Tibial nerve (tissue), 4 donors: ENCODE data around the gene CFAP299. TPM values are rescaled to one million over a fixed set of nuclear protein-coding genes. Genes with fewer than 3 reads are reported as not detected.
"Not testable (repeated sequence)": the region's sequence is repeated elsewhere in the genome, so short reads cannot be mapped to it uniquely, and the experiment has no call there.

Experiments used
- DNase-seq, 2 donors: peaks; one replicate each; pipeline ENCODE4 v3.0.0-alpha.2; 2019; ENCODE audit warnings: low spot score in 2 of 2
- H3K27ac ChIP-seq, 4 donors: fragments of 200-600 bp; sonication (generic) in 3 of 4; one replicate each; pipeline ENCODE4 v1.5.1; 2017 to 2019; ENCODE audit warnings: mild to moderate bottlenecking in 1 of 4
- H3K27me3 ChIP-seq, 2 donors: fragments of 200-600 bp; sonication (generic) in 1 of 2; one replicate each; pipeline versions ENCODE4 v1.5.1 to v1.6.0; 2017 to 2019
- H3K36me3 ChIP-seq, 3 donors: fragments of 200-600 bp; sonication (generic); one replicate each; pipeline ENCODE4 v1.5.1; 2018 to 2019
- H3K4me1 ChIP-seq, 4 donors: fragments of 200-600 bp; sonication (generic) in 3 of 4; one replicate each; pipeline ENCODE4 v1.5.1; 2017 to 2019
- H3K4me3 ChIP-seq, 4 donors: fragments of 200-600 bp; sonication (generic) in 3 of 4; one replicate each; pipeline ENCODE4 v1.5.1; 2017 to 2019; ENCODE audit warnings: mild to moderate bottlenecking in 1 of 4, moderate library complexity in 1 of 4
- H3K9me3 ChIP-seq, 4 donors: fragments of 200-600 bp; sonication (generic) in 3 of 4; one replicate each; pipeline ENCODE4 v1.5.1; 2017 to 2019
- CTCF ChIP-seq, 5 experiments: fragments of 200-600 bp in 3 of 5; fragments of 450-650 bp in 2 of 5; sonication (generic) in 3 of 5; IDR thresholded peaks; one replicate each; pipeline ENCODE4 v1.5.1; 2016 to 2019; ENCODE audit warnings: antibody characterized with exemption in 5 of 5, mild to moderate bottlenecking in 3 of 5, moderate library complexity in 2 of 5
- EP300 ChIP-seq, 2 donors: sonication (generic); formaldehyde crosslinking; IDR thresholded peaks; one replicate each; pipeline ENCODE4 v1.6.1; 2017; ENCODE audit warnings: antibody characterized with exemption in 2 of 2, mild to moderate bottlenecking in 1 of 2
- POLR2A ChIP-seq, 2 donors: fragments of 450-650 bp; IDR thresholded peaks; one replicate each; pipeline ENCODE4 v1.6.1; 2017; ENCODE audit warnings: antibody characterized with exemption in 2 of 2, mild to moderate bottlenecking in 2 of 2, moderate library complexity in 2 of 2
- WGBS, 2 donors: methylation state at CpG; one replicate each; pipeline ENCODE4 v1.1.5; 2018; 5-methylcytosine and 5-hydroxymethylcytosine counted together
- total RNA-seq, 4 donors: library from RNA; depleted of rRNA; stranded (reverse); fragments of >200 nt; gene quantifications; one replicate each; pipeline ENCODE4 v1.1.0, GENCODE V29; 2016

CFAP299 gene
- total RNA-seq, 4 donors from 2014 or later, result under 0.01 to 0.87 (median 0.39) TPM; not detected in 1

GRCh38 chr4:80425124-80426100 lies 89.9 kb downstream of the CFAP299 start:
- WGBS, 2 donors, result 46 to 49% methylated on average over 4 of the region's 4 CpGs
- H3K27me3 ChIP-seq, result no peaks in the 10 kb centered on the region

GRCh38 chr4:80431203-80431965 lies 95.9 kb downstream of the CFAP299 start:
- H3K27me3 ChIP-seq, result no peaks in the 10 kb centered on the region
- TF ChIP-seq EP300 (IDR thresholded peaks at IDR 0.05), result no peak
- TF ChIP-seq CTCF (IDR thresholded peaks at IDR 0.05), result no peak
- no peak for TF ChIP-seq POLR2A (IDR thresholded peaks at IDR 0.05)
- no peak overlapping the region for H3K27ac ChIP-seq
- H3K4me3 ChIP-seq, result no peak overlapping the region
- H3K4me1 ChIP-seq, result no peaks in the 10 kb centered on the region
- H3K9me3 ChIP-seq, result no peaks in the 10 kb centered on the region
- H3K36me3 ChIP-seq, result no peaks in the 10 kb centered on the region
- no peak for DNase-seq
- 69 to 70% methylated on average over 5 of the region's 5 CpGs for WGBS, 2 donors

More at GRCh38 chr4:80425124-80426100, 89.9 kb downstream of the CFAP299 start:
- TF ChIP-seq EP300 (IDR thresholded peaks at IDR 0.05) (no peak), POLR2A (IDR thresholded peaks at IDR 0.05) (no peak), CTCF (IDR thresholded peaks at IDR 0.05) (no peak)
- no peak overlapping the region for H3K4me3 ChIP-seq
- no peaks in the 10 kb centered on the region for H3K36me3 ChIP-seq
- DNase-seq, result no peak
- peaks cover 0 to 4% (median 0%) of the 10 kb centered on the region in 4 donors for H3K4me1 ChIP-seq
- no peaks in the 10 kb centered on the region for H3K9me3 ChIP-seq
- no peak overlapping the region for H3K27ac ChIP-seq

GRCh38 chr4:80434238-80434637 lies 98.7 kb downstream of the CFAP299 start:
- no peak overlapping the region for H3K4me3 ChIP-seq
- no peaks in the 10 kb centered on the region for H3K4me1 ChIP-seq
- H3K27me3 ChIP-seq, result no peaks in the 10 kb centered on the region
- 82 to 94% methylated on average over 1 of the region's 1 CpG for WGBS, 2 donors
- no peaks in the 10 kb centered on the region for H3K9me3 ChIP-seq
- H3K36me3 ChIP-seq, result no peaks in the 10 kb centered on the region
- TF ChIP-seq EP300 (IDR thresholded peaks at IDR 0.05) (no peak), CTCF (IDR thresholded peaks at IDR 0.05) (no peak), POLR2A (IDR thresholded peaks at IDR 0.05) (no peak)
- no peak for DNase-seq
- no peak overlapping the region for H3K27ac ChIP-seq

GRCh38 chr4:80438016-80438415 lies 102.5 kb downstream of the CFAP299 start:
- H3K27ac ChIP-seq, result no peak overlapping the region
- H3K4me3 ChIP-seq, result no peak overlapping the region
- no peaks in the 10 kb centered on the region for H3K9me3 ChIP-seq
- H3K27me3 ChIP-seq, result no peaks in the 10 kb centered on the region
- TF ChIP-seq CTCF (IDR thresholded peaks at IDR 0.05), result no peak
- no peak for TF ChIP-seq POLR2A (IDR thresholded peaks at IDR 0.05)
- TF ChIP-seq EP300 (IDR thresholded peaks at IDR 0.05), result no peak
- 39 to 50% methylated on average over 1 of the region's 1 CpG for WGBS, 2 donors
- DNase-seq, result no peak
- no peaks in the 10 kb centered on the region for H3K36me3 ChIP-seq
- H3K4me1 ChIP-seq, result no peaks in the 10 kb centered on the region

- not testable (repeated sequence) for H3K9me3 ChIP-seq, H3K4me3 ChIP-seq, H3K27ac ChIP-seq, H3K36me3 ChIP-seq, DNase-seq, H3K27me3 ChIP-seq, H3K4me1 ChIP-seq
- 72% methylated on average over 12 to 14 of the region's 14 CpGs for WGBS, 2 donors
Measured at GRCh38 chr4:80439294-80440061, 103.9 kb downstream of the CFAP299 start.
